GM08714 (cell line): ENCODE measurements around the gene CNKSR3.

ENCODE experiments used
- H3K4me3 ChIP-seq: fragments of 200-500 bp; sonication (Bioruptor generic); 2 replicates; pipeline ENCODE4 v1.5.1; 2014; ENCODE audit warnings: mild to moderate bottlenecking, low read length, inconsistent platforms
- ZNF274 ChIP-seq: IDR thresholded peaks from 2 replicates; pipeline ENCODE4 v1.6.1; 2012; ENCODE audit warnings: mild to moderate bottlenecking, low read depth, low read length

CNKSR3 gene

GRCh38 chr6:154500769-154501577 is 9.5 kb downstream of the CNKSR3 start:
- no peak overlapping the region for H3K4me3 ChIP-seq
- no peak for TF ChIP-seq ZNF274

- no peak for TF ChIP-seq ZNF274
- H3K4me3 ChIP-seq, result no peak overlapping the region
Observed at GRCh38 chr6:154499855-154500589, 10.5 kb downstream of the CNKSR3 start.

- H3K4me3 ChIP-seq, result no peak overlapping the region
- TF ChIP-seq ZNF274, result no peak
Observed at GRCh38 chr6:154498340-154498934, 12.0 kb downstream of the CNKSR3 start.

- no peak for TF ChIP-seq ZNF274
- no peak overlapping the region for H3K4me3 ChIP-seq
Observed at GRCh38 chr6:154496793-154497517, 13.5 kb downstream of the CNKSR3 start.

GRCh38 chr6:154496186-154496585 is 14.3 kb downstream of the CNKSR3 start:
- TF ChIP-seq ZNF274, result no peak
- no peak overlapping the region for H3K4me3 ChIP-seq

- no peak overlapping the region for H3K4me3 ChIP-seq
- TF ChIP-seq ZNF274, result no peak
Observed at GRCh38 chr6:154494592-154495311, 15.7 kb downstream of the CNKSR3 start.

- no peak overlapping the region for H3K4me3 ChIP-seq
- no peak for TF ChIP-seq ZNF274
Observed at GRCh38 chr6:154491567-154492470, 18.7 kb downstream of the CNKSR3 start.

GRCh38 chr6:154489822-154490221 is 20.7 kb downstream of the CNKSR3 start:
- no peak overlapping the region for H3K4me3 ChIP-seq
- no peak for TF ChIP-seq ZNF274

GRCh38 chr6:154488802-154489437 is 21.6 kb downstream of the CNKSR3 start:
- TF ChIP-seq ZNF274, result no peak

GRCh38 chr6:154488248-154488593 is 22.3 kb downstream of the CNKSR3 start:
- no peak overlapping the region for H3K4me3 ChIP-seq
- no peak for TF ChIP-seq ZNF274

More at GRCh38 chr6:154488802-154489437, 21.6 kb downstream of the CNKSR3 start:
- H3K4me3 ChIP-seq, result no peak overlapping the region

- no peak for TF ChIP-seq ZNF274
- H3K4me3 ChIP-seq, result no peak overlapping the region
Observed at GRCh38 chr6:154487367-154488247, 22.9 kb downstream of the CNKSR3 start.

- TF ChIP-seq ZNF274, result no peak
- no peak overlapping the region for H3K4me3 ChIP-seq
Observed at GRCh38 chr6:154485815-154486214, 24.7 kb downstream of the CNKSR3 start.
